IMR-90 (cell line): ENCODE measurements around the gene NRARP.

Source experiments
- BHLHE40 ChIP-seq: fragments of 150-350 bp; IDR thresholded peaks from 2 replicates; pipeline ENCODE4 v1.6.1; 2016; ENCODE audit warnings: mild to moderate bottlenecking, low read depth, low read length
- CEBPB ChIP-seq: IDR thresholded peaks from 2 replicates; pipeline ENCODE4 v1.6.1; 2012; ENCODE audit warnings: low read depth, low read length, improper control_type of control experiment
- CTCF ChIP-seq: conservative IDR thresholded peaks from 2 replicates; pipeline ENCODE4 v1.5.1; 2012; ENCODE audit warnings: mild to moderate bottlenecking, low read depth, low read length, improper control_type of control experiment
- MXI1 ChIP-seq: IDR thresholded peaks from 2 replicates; pipeline ENCODE4 v1.6.1; 2012; ENCODE audit warnings: low read depth, mild to moderate bottlenecking, low read length, moderate library complexity, borderline replicate concordance
- POLR2A ChIP-seq: IDR thresholded peaks from 2 replicates; pipeline ENCODE4 v1.6.1; 2012; ENCODE audit warnings: mild to moderate bottlenecking, low read depth, low read length
- RAD21 ChIP-seq: IDR thresholded peaks from 2 replicates; pipeline ENCODE4 v1.6.1; 2012; ENCODE audit warnings: low read length, improper control_type of control experiment
- RFX5 ChIP-seq: IDR thresholded peaks from 2 replicates; pipeline ENCODE4 v1.8.0; 2012; ENCODE audit warnings: low read depth, mild to moderate bottlenecking, low read length, moderate library complexity
- TF ChIP-seq, protein P1 (sequence below): fragments of 150-350 bp; IDR thresholded peaks from 2 replicates; pipeline ENCODE4 v1.6.1; 2017; ENCODE audit warnings: mild to moderate bottlenecking, antibody characterized with exemption, low read length, low read depth

DNA sequence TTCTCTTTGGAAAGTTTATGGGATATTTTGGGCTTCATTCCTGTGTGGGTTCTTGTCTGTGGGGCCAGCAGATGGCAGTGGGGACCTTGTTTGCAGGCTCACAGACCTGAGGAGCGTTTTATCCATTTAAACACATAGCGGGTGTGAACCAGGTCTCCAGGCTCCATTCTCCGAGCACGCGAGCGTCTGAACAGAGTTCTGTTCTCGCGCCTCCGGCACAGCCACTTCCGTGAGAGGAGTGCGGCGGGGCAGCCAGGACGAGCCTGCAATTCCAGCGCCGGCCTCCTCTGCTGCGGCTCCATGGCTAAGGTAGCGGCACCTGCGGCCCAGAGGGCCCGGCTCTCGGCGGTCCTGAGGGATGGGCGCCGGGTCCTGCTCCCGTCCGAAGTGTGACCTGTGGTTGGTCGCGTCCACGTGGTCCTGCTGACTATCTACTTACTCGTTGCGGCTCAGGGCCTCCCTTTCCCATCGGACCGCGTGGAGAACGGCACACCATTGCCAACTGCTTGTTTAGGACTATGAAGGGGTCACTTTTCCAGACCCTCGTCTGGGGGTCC is 7.3 kb downstream of the NRARP start:
- TF ChIP-seq CTCF = peak; percentile 36
- no peak for TF ChIP-seq BHLHE40
- TF ChIP-seq RFX5 = no peak
- TF ChIP-seq POLR2A = no peak
- TF ChIP-seq RAD21 = 0 out of 2 replicates have a peak, but pooled peaks have one; percentile 22
- TF ChIP-seq, protein P1, sequence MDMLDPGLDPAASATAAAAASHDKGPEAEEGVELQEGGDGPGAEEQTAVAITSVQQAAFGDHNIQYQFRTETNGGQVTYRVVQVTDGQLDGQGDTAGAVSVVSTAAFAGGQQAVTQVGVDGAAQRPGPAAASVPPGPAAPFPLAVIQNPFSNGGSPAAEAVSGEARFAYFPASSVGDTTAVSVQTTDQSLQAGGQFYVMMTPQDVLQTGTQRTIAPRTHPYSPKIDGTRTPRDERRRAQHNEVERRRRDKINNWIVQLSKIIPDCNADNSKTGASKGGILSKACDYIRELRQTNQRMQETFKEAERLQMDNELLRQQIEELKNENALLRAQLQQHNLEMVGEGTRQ = no peak
- TF ChIP-seq MXI1 = no peak
- no peak for TF ChIP-seq CEBPB
